GM12878 (cell line): Measurements from ENCODE around the gene SSBP3. TPM values are rescaled to one million over a fixed set of nuclear protein-coding genes. Genes with fewer than 3 reads are reported as not detected.

ENCODE experiments used
- ATAC-seq: fragments of 200-7000 bp; cut with Tn5 transposase; 3 replicates; pipeline ENCODE4 v1.9.1; 2020; ENCODE audit warnings: mild to moderate bottlenecking, moderate library complexity
- BruUV-seq: library from RNA; stranded (reverse); fragments of 400-500 nt; replicated peaks from 2 replicates; lab custom pipeline; 2021; lab: Mats Ljungman, UMichigan
- CTCF ChIA-PET: fragments of 300-600 bp; sonication (Branson Sonifier 250); formaldehyde crosslinking; extraction: SDS; loops from one replicate; lab custom pipeline; 2021; ENCODE audit warnings: inconsistent platforms; lab: Yijun Ruan, JAX
- POLR2A ChIA-PET: fragments of 350-600 bp; formaldehyde crosslinking; extraction: SDS; loops from one replicate; lab custom pipeline; 2021; ENCODE audit warnings: inconsistent platforms; lab: Charles Lee
- RAD21 ChIA-PET: fragments of 300-600 bp; sonication (Branson Sonifier 250); formaldehyde crosslinking; loops from one replicate; lab custom pipeline; 2023; ENCODE audit warnings: antibody characterized with exemption; ENCODE audit not compliant: unreplicated experiment; lab: Charles Lee
- SMC1A ChIA-PET: fragments of 300-600 bp; sonication (Branson Sonifier 250); formaldehyde crosslinking; loops from one replicate; lab custom pipeline; 2023; ENCODE audit not compliant: unreplicated experiment, uncharacterized antibody; lab: Charles Lee
- DNase-seq: peaks from one replicate; pipeline ENCODE4 v3.0.0-alpha.2; 2011; ENCODE audit warnings: low read depth, low spot score
- FAIRE-seq: peaks from 3 replicates; lab custom pipeline; 2011; peaks lifted over from hg19 to GRCh38; lab: Jason Lieb, UNC
- H2AFZ ChIP-seq: 2 replicates; pipeline ENCODE4 v1.6.0; 2011; ENCODE audit warnings: low read depth, low read length, control low read depth; ENCODE audit not compliant: control insufficient read depth
- H3K27ac ChIP-seq: 2 replicates; pipeline ENCODE4 v1.5.1; 2011; ENCODE audit warnings: control low read depth; ENCODE audit not compliant: control insufficient read depth, insufficient read depth
- H3K27me3 ChIP-seq, 2 experiments: replicated peaks in 1 of 2; 2 replicates each; pipeline versions ENCODE4 v1.6.0 to v1.6.1; 2011; ENCODE audit warnings: low read length in 1 of 2; ENCODE audit not compliant: control insufficient read depth in 2 of 2, insufficient read depth in 2 of 2
- H3K36me3 ChIP-seq, 2 experiments: 2 replicates each; pipeline ENCODE4 v1.5.1; 2011; ENCODE audit warnings: low read length in 1 of 2; ENCODE audit not compliant: control insufficient read depth in 2 of 2, insufficient read depth in 2 of 2
- H3K4me1 ChIP-seq: 2 replicates; pipeline ENCODE4 v1.6.1; 2011; ENCODE audit warnings: mild to moderate bottlenecking, low read length, moderate library complexity, mixed read lengths; ENCODE audit not compliant: control insufficient read depth, insufficient read depth
- H3K4me2 ChIP-seq: 2 replicates; pipeline ENCODE4 v1.6.0; 2011; ENCODE audit warnings: control low read depth; ENCODE audit not compliant: control insufficient read depth, insufficient read depth
- H3K4me3 ChIP-seq: fragments of 200-600 bp; sonication (generic); 2 replicates; pipeline ENCODE4 v1.5.1; 2016
- H3K79me2 ChIP-seq: 2 replicates; pipeline ENCODE4 v1.6.0; 2011; ENCODE audit warnings: low read length; ENCODE audit not compliant: control insufficient read depth, insufficient read depth
- H3K9ac ChIP-seq: 2 replicates; pipeline ENCODE4 v1.8.0; 2011; ENCODE audit warnings: low read length, control low read depth, mixed read lengths; ENCODE audit not compliant: control insufficient read depth, insufficient read depth
- H3K9me3 ChIP-seq: replicated peaks from 3 replicates; pipeline ENCODE4 v1.5.1; 2011; ENCODE audit warnings: mild to moderate bottlenecking, low read length; ENCODE audit not compliant: control insufficient read depth, insufficient read depth
- H4K20me1 ChIP-seq: 2 replicates; pipeline ENCODE4 v1.6.0; 2011; ENCODE audit not compliant: control insufficient read depth, insufficient read depth
- E2F8 ChIP-seq: fragments of 450-650 bp; IDR thresholded peaks from 2 replicates; pipeline ENCODE4 v1.6.1; 2018; ENCODE audit warnings: mild to moderate bottlenecking, low read depth, moderate library complexity; ENCODE audit not compliant: partially characterized antibody
- EGR1 ChIP-seq, 2 experiments: IDR thresholded peaks; 1 replicate in 1 of 2; 2 replicates in 1 of 2; pipeline ENCODE4 v1.6.1; 2011 to 2012; ENCODE audit warnings: low read depth in 2 of 2, low read length in 2 of 2, borderline replicate concordance in 1 of 2, mild to moderate bottlenecking in 1 of 2, moderate library complexity in 1 of 2
- GABPA ChIP-seq: IDR thresholded peaks from 2 replicates; pipeline ENCODE4 v1.6.1; 2014; ENCODE audit warnings: antibody characterized with exemption, low read depth, mild to moderate bottlenecking, inconsistent platforms
- IKZF2 ChIP-seq, 2 experiments: fragments of 450-650 bp; IDR thresholded peaks; 2 replicates each; pipeline ENCODE4 v1.6.1; 2017; ENCODE audit warnings: mild to moderate bottlenecking in 2 of 2, moderate library complexity in 2 of 2
- KLF5 ChIP-seq: fragments of 450-650 bp; IDR thresholded peaks from 2 replicates; pipeline ENCODE4 v1.6.1; 2014; ENCODE audit warnings: mild to moderate bottlenecking; ENCODE audit not compliant: partially characterized antibody
- NBN ChIP-seq: fragments of 450-650 bp; IDR thresholded peaks from 2 replicates; pipeline ENCODE4 v1.6.1; 2016
- SP1 ChIP-seq: IDR thresholded peaks from one replicate; pipeline ENCODE4 v1.6.1; 2011; ENCODE audit warnings: low read depth, low read length
- ZNF217 ChIP-seq: fragments of 450-650 bp; IDR thresholded peaks from 2 replicates; pipeline ENCODE4 v1.6.1; 2017; ENCODE audit warnings: antibody characterized with exemption, mild to moderate bottlenecking
- ZNF384 ChIP-seq: IDR thresholded peaks from 2 replicates; pipeline ENCODE4 v1.6.1; 2012; ENCODE audit warnings: low read depth, mild to moderate bottlenecking, low read length, improper control_type of control experiment, borderline replicate concordance
- WGBS: methylation state at CpG from one replicate; pipeline ENCODE4 v1.1.6; 2016; ENCODE audit warnings: low lambda C conversion rate; ENCODE audit not compliant: insufficient replicate concordance, insufficient coverage; ENCODE audit errors: missing lambda C conversion rate; 5-methylcytosine and 5-hydroxymethylcytosine counted together
- in situ Hi-C: fragments of 300-500 bp; cut with MboI; formaldehyde crosslinking; loops from 9 replicates; pipeline ENCODE4 v1.14.3; 2018; ENCODE audit warnings: mixed read lengths
- intact Hi-C: fragments of 100-400 bp; cut with micrococcal nuclease; formaldehyde crosslinking; loops from one replicate; pipeline ENCODE4 v1.14.2; 2022; ENCODE audit not compliant: unreplicated experiment
- polyA plus RNA-seq, 11 experiments: library from polyadenylated mRNA; depleted of rRNA in 4 of 11; unstranded in 6 of 11; stranded (reverse) in 5 of 11; fragments of >200 nt; fragmentation: Nextera tagmentation in 4 of 11; fragmentation: Illumina TruSeq in 1 of 11; extraction: Ambion mirVana in 4 of 11; extraction: Trizol in 1 of 11; gene quantifications; 1 replicate in 1 of 11; 2 replicates in 10 of 11; pipeline versions ENCODE4 v1.2.1 to v1.2.3, GENCODE V29; 2011 to 2016; ENCODE audit warnings: inconsistent platforms in 2 of 11, missing spikeins in 2 of 11, low read depth in 1 of 11
- total RNA-seq, 4 experiments: library from RNA; depleted of rRNA in 3 of 4; stranded (reverse); fragments of >200 nt in 3 of 4; fragmentation: Illumina TruSeq in 1 of 4; extraction: Trizol in 1 of 4; gene quantifications; 2 replicates each; pipeline versions ENCODE4 v1.2.1 to v1.2.3, GENCODE V29; 2013 to 2021

SSBP3 gene
- total and polyA plus RNA-seq, 10 of the 15 experiments (the other 5 are each of a cell fraction or from before 2014, with no cell fraction given), result 4.1 to 51.7 (median 17.1) TPM

- TF ChIP-seq ZNF384, result no peak
These were observed 101.7 kb downstream of the SSBP3 start (continued) for GRCh38 chr1:54304518-54304917.

GRCh38 chr1:54302951-54303843 is 103.0 kb downstream of the SSBP3 start:
- in situ Hi-C loops (no loop called here), intact Hi-C loops (no loop called here)
- RAD21 ChIA-PET, result no interaction called here
- TF ChIP-seq KLF5, result no peak
- no peak for TF ChIP-seq IKZF2 (IDR thresholded peaks at IDR 0.05)
- TF ChIP-seq E2F8, result no peak
- TF ChIP-seq NBN, result no peak
- TF ChIP-seq ZNF217, result no peak
- TF ChIP-seq SP1, result no peak
- TF ChIP-seq GABPA, result no peak
- TF ChIP-seq EGR1 (IDR thresholded peaks at IDR 0.05; ENCODE audit: borderline replicate concordance in 1 of 2, low read depth in 2 of 2, low read length in 2 of 2), result no peak
- Histone ChIP-seq H3K9ac (no peak overlapping the region), H4K20me1 (no peaks in the 10 kb centered on the region), H2AFZ (no peak overlapping the region), H3K27me3 (no peaks in the 10 kb centered on the region), H3K4me2 (no peak overlapping the region), H3K4me1 (no peaks in the 10 kb centered on the region), H3K4me3 (no peak overlapping the region), H3K27ac (no peak overlapping the region), H3K9me3 (no peaks in the 10 kb centered on the region), H3K79me2 (peaks cover 2% of the 10 kb centered on the region; the same call in 1 of the 2 replicates), H3K36me3 (peaks cover 0 to 1% of the 10 kb centered on the region in 2 experiments; a peak in 3 of 4 replicates)
- no peak for DNase-seq
- SMC1A ChIA-PET, result no interaction called here
- POLR2A ChIA-PET, result interaction anchor here (0.5 kb wide), 1 partner anchor 9 kb away, joined by 3 read pairs; no protein-coding TSS in a partner anchor
- ATAC-seq, result no peak
- CTCF ChIA-PET, result no interaction called here
- no TSS peak for BruUV-seq
- no peak for FAIRE-seq
- WGBS, result 93% methylated on average over 22 of the region's 22 CpGs
